ENCODE data around the gene DNAH2.

Gene DNAH2

GRCh38 chr17:7833795-7834541 lies 116.4 kb downstream of the DNAH2 start, which contains the start of gene KDM6B:
Gene KDM6B (plus strand): TSS chr17:7834217. CDS start chr17:7845555, 11,338 bp downstream.
- DNase-seq (ENCODE audit: low read depth), result peak; percentile 92
- peak within 1 kb of the TSS; percentile 69 for H3K4me3 ChIP-seq (replicated peaks; ENCODE audit: low read depth, low read length)
- TF ChIP-seq, protein P1, sequence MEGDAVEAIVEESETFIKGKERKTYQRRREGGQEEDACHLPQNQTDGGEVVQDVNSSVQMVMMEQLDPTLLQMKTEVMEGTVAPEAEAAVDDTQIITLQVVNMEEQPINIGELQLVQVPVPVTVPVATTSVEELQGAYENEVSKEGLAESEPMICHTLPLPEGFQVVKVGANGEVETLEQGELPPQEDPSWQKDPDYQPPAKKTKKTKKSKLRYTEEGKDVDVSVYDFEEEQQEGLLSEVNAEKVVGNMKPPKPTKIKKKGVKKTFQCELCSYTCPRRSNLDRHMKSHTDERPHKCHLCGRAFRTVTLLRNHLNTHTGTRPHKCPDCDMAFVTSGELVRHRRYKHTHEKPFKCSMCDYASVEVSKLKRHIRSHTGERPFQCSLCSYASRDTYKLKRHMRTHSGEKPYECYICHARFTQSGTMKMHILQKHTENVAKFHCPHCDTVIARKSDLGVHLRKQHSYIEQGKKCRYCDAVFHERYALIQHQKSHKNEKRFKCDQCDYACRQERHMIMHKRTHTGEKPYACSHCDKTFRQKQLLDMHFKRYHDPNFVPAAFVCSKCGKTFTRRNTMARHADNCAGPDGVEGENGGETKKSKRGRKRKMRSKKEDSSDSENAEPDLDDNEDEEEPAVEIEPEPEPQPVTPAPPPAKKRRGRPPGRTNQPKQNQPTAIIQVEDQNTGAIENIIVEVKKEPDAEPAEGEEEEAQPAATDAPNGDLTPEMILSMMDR (IDR thresholded peaks at IDR 0.05; ENCODE audit: low read length, missing control alignments), result no peak

- no peak for DNase-seq (ENCODE audit: low read depth)
- peak overlapping the region; percentile 69 for H3K4me3 ChIP-seq (replicated peaks; ENCODE audit: low read depth, low read length)
- TF ChIP-seq, protein P1 (IDR thresholded peaks at IDR 0.05; ENCODE audit: low read length, missing control alignments), result no peak
These were observed 117.0 kb downstream of the DNAH2 start for GRCh38 chr17:7834542-7834956.

DNA sequence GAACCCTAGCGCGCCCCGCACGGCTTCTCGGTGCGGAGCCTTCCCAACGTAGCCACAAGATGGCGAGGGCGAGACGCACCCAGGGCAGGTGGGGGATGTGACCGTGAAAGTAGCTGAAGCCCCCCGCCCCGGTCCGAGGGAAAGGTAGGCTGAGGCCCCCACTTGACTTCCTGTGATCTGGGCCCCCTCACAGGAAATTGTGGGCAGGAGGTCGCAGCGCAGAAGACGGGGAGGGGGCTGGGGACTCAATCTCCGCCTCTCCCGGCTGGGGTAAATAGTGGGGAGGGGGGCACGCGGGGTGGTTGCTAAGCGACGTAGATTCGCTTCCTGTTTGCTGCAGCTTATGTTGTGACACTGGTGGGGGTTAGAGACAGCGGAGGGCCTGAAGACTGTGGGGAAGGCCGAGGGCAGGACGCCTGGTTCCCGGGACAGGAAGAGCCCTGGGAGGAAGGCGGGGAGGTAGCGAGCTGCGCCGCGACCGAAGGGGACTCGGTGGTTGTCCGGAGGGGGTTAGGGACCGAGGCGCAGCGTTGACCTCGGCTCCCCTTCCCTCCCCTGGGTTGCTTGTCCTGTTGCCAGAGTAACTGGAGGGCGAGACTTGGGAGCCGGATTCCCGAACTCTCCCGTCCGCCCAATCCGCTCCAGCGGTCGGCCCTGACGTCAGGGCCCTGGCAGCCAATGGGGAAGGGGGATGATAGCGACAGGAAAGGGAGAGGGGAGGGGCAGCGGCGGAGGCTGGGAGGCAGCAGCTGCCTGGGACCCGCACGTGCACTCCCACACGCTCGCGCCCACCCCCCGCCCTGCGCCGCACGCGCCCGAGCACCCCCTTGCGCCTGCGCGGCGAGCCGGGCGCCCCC lies 117.6 kb downstream of the DNAH2 start:
- TF ChIP-seq, protein P1 (IDR thresholded peaks at IDR 0.05; ENCODE audit: low read length, missing control alignments), result peak; percentile 80
- peak; percentile 99 for DNase-seq (ENCODE audit: low read depth)
- peak overlapping the region; percentile 69 for H3K4me3 ChIP-seq (replicated peaks; ENCODE audit: low read depth, low read length)

DNA sequence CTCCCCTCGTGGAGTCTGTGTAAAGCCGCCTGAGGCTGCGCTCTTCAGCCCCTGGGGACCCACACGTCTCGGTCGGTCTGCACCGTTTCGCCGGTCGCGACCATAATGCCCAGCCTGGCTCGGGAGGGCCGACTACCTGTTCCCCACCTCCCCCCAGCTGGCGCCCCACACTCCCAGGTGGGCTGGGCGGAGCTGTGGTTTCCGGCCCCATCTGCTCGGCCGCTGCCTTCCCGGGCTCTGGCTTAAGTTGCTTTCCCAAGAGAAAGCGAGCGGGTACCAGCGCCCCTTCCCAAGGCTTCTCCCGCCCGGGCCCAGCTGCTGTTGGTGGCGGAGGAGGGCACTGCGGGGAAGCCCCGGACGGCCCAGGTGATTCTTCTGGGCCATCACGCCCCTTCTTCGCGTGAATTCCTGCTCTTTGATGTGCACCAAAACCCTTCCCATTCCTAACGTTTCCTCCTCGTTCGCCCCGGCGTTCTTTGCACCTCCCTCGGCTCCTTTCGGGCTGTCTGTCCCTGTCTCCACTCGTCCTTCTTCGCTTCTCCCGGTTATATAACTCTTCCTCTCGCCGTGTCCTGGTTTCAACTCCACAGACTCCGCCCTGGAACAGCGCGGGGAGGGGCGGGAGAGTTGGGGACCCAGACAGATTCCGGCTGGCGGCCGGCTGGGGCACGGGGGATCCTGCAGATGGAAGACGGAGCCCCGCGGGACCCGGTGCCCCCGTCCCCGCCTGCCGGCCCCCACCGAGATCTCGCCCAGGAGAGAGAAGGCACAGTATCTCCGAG lies 118.5 kb downstream of the DNAH2 start:
- TF ChIP-seq, protein P1 (IDR thresholded peaks at IDR 0.05; ENCODE audit: low read length, missing control alignments), result no peak
- H3K4me3 ChIP-seq (replicated peaks; ENCODE audit: low read depth, low read length), result peak overlapping the region; percentile 69
- DNase-seq (ENCODE audit: low read depth), result peak; percentile 78

DNA sequence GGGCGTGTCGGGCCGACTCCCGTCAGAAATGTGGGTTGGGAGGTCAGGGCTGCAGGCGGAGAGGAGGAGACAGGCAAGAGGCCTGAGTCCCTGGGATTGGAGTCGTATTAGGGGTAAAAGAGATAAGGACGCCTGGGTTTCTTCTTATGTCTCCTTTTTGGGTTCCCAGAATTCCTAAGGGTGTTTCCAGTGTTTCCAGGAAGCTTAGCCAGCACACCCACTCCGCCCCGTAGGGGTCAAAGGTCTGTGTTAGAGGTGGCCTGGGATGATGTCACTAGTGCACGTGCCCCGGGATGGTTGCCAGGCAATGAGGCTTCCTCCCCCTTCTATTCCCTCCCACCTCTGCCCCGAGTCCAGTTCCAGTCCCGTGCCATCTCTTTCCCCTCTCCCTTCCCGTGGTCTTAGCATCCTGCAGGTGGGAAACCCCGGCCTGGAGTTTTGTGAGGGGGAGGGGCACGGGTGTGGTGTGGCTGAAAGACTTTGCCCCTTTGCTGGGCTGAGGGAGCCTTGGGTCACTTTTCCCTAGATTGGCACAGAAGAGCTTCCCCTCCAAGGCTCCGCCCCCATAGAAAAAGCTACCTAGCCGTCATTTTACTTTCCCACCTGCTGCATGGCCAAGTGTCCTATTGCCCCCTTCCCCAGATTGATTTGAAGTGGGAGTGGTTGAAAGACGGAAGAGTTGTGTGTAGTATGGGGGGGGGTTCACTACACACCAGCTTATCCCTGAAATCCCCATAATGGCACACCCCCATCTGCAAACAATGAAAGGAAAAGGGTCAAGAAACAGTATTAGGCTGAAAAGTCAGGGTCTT lies 119.3 kb downstream of the DNAH2 start:
- H3K4me3 ChIP-seq (replicated peaks; ENCODE audit: low read depth, low read length), result peak overlapping the region; percentile 69
- peak; percentile 98 for DNase-seq (ENCODE audit: low read depth)
- TF ChIP-seq, protein P1 (IDR thresholded peaks at IDR 0.05; ENCODE audit: low read length, missing control alignments), result no peak
